HG02798 (cell line): ENCODE data around the gene USP17L10.
"Not testable (repeated sequence)": the region's sequence is repeated elsewhere in the genome, so short reads cannot be mapped to it uniquely, and the experiment has no call there.

ENCODE experiments used
- ATAC-seq: cut with Tn5 transposase; IDR thresholded peaks from one replicate; pipeline ENCODE4 v1.9.1; 2021; ENCODE audit warnings: mild to moderate bottlenecking; ENCODE audit not compliant: unreplicated experiment, poor library complexity

The USP17L10 gene

GRCh38 chr4:9210357-9210756 is at the start of gene USP17L10:
TSS of gene USP17L10 (plus strand) at chr4:9210657. CDS start at chr4:9210657, 0 bp downstream.
- ATAC-seq, result not testable (repeated sequence)

- ATAC-seq, result not testable (repeated sequence)
Measured at GRCh38 chr4:9165990-9166389, 44.5 kb upstream of the USP17L10 start.

GRCh38 chr4:9169791-9170459 is 40.5 kb upstream of the USP17L10 start, which contains the start of gene FAM90A26:
TSS of gene FAM90A26 (plus strand) at chr4:9170409. CDS start at chr4:9173173, 2,764 bp downstream.
- not testable (repeated sequence) for ATAC-seq

GRCh38 chr4:9214701-9215100 is 4.2 kb downstream of the USP17L10 start:
- ATAC-seq, result not testable (repeated sequence)

GRCh38 chr4:9215105-9215504 is 4.6 kb downstream of the USP17L10 start, which contains the start of gene USP17L11:
TSS of gene USP17L11 (plus strand) at chr4:9215405. CDS start at chr4:9215405, 0 bp downstream.
- ATAC-seq, result not testable (repeated sequence)

GRCh38 chr4:9219852-9220251 is 9.4 kb downstream of the USP17L10 start, which contains the start of gene USP17L12:
TSS of gene USP17L12 (plus strand) at chr4:9220152. CDS start at chr4:9220152, 0 bp downstream.
- not testable (repeated sequence) for ATAC-seq

GRCh38 chr4:9224596-9224995 is 14.1 kb downstream of the USP17L10 start, which contains the start of gene USP17L13:
TSS of gene USP17L13 (plus strand) at chr4:9224896. CDS start at chr4:9224896, 0 bp downstream.
- ATAC-seq, result not testable (repeated sequence)

GRCh38 chr4:9230249-9230648 is 19.8 kb downstream of the USP17L10 start:
- ATAC-seq, result not testable (repeated sequence)

GRCh38 chr4:9234085-9234484 is 23.6 kb downstream of the USP17L10 start, which contains the start of gene USP17L15:
TSS of gene USP17L15 (plus strand) at chr4:9234385. CDS start at chr4:9234385, 0 bp downstream.
- not testable (repeated sequence) for ATAC-seq

GRCh38 chr4:9238461-9238860 is 28.0 kb downstream of the USP17L10 start:
- not testable (repeated sequence) for ATAC-seq

GRCh38 chr4:9243579-9243978 is 33.1 kb downstream of the USP17L10 start, which contains the start of gene USP17L17:
TSS of gene USP17L17 (plus strand) at chr4:9243879. CDS start at chr4:9243879, 0 bp downstream.
- ATAC-seq, result not testable (repeated sequence)

- not testable (repeated sequence) for ATAC-seq
Measured at GRCh38 chr4:9247953-9248680, 37.7 kb downstream of the USP17L10 start, which contains the start of gene USP17L18. TSS of gene USP17L18 (plus strand) at chr4:9248630. CDS start at chr4:9248630, 0 bp downstream.

- ATAC-seq, result not testable (repeated sequence)
Measured at GRCh38 chr4:9253078-9253477, 42.6 kb downstream of the USP17L10 start, which contains the start of gene USP17L19. TSS of gene USP17L19 (plus strand) at chr4:9253378. CDS start at chr4:9253378, 0 bp downstream.

- ATAC-seq, result not testable (repeated sequence)
Measured at GRCh38 chr4:9257824-9258223, 47.4 kb downstream of the USP17L10 start, which contains the start of gene USP17L20. TSS of gene USP17L20 (plus strand) at chr4:9258124. CDS start at chr4:9258124, 0 bp downstream.
